PC-9 (cell line): ENCODE measurements around the gene BCL3.

Source experiments
- CTCF ChIP-seq: fragments of 200-600 bp; sonication (generic); conservative IDR thresholded peaks from 2 replicates; pipeline ENCODE4 v1.6.1; 2017; ENCODE audit warnings: mixed run types, antibody characterized with exemption, mild to moderate bottlenecking, moderate library complexity
- EZH2 ChIP-seq: fragments of 200-600 bp; sonication (generic); IDR thresholded peaks from 2 replicates; pipeline ENCODE4 v1.8.0; 2017; ENCODE audit warnings: antibody characterized with exemption, low read depth

DNA sequence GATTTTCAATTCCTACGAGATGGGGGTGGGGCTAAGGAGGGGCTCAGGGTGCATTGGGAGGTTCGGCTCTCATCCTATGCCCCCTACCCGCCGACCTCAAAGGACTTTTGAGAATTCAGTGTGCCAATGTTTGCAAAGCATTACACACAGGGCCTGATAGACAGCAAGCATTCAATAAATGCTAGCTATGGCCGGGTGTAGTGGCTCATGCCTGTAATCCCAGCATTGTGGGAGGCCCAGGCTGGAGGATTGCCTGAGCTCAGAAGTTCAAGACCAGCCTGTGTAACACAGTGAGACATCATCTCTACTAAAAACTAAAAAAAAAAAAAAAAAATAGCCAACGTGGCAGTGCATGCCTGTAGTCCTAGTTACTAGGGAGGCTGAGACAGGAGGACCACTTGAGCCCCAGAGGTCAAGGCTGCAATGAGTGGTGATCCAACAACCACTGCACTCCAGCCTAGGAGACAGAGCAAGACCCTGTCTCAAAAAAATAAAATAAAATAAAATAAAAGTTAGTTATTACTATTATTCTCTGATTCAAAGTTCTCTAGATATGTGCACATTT, 27.2 kb downstream of the BCL3 start:
- TF ChIP-seq CTCF (no peak), EZH2 (no peak)
